Lower lobe of right lung (tissue), 2 donors: Measurements from ENCODE around the gene MGMT. TPM values are rescaled to one million over a fixed set of nuclear protein-coding genes. Genes with fewer than 3 reads are reported as not detected.
A peak's percentile ranks its signal among the peaks of the same experiment; 100 is the strongest.

ENCODE experiments used
- ATAC-seq, 2 donors: fragments of 200-7000 bp; cut with Tn5 transposase; one replicate each; pipeline ENCODE4 v1.9.1; 2020 to 2022; ENCODE audit warnings: mild to moderate bottlenecking in 2 of 2, moderate library complexity in 2 of 2
- DNase-seq: peaks from one replicate; pipeline ENCODE4 v3.0.0-alpha.2; 2020
- H3K27ac ChIP-seq: fragments of 200-600 bp; one replicate; pipeline ENCODE4 v1.8.0; 2022
- H3K27me3 ChIP-seq: fragments of 200-600 bp; one replicate; pipeline ENCODE4 v1.8.0; 2022; ENCODE audit warnings: low read depth
- H3K36me3 ChIP-seq: fragments of 200-600 bp; one replicate; pipeline ENCODE4 v1.8.0; 2022; ENCODE audit warnings: mild to moderate bottlenecking
- H3K4me1 ChIP-seq: fragments of 200-600 bp; one replicate; pipeline ENCODE4 v1.8.0; 2022
- H3K4me3 ChIP-seq: fragments of 200-600 bp; one replicate; pipeline ENCODE4 v1.8.0; 2022; ENCODE audit warnings: mild to moderate bottlenecking
- H3K9me3 ChIP-seq: fragments of 200-600 bp; one replicate; pipeline ENCODE4 v1.8.0; 2022
- intact Hi-C: fragments of 100-400 bp; cut with DNase I; formaldehyde crosslinking; loops from one replicate; pipeline ENCODE4 v1.11.0; 2022
- long read RNA-seq: library from polyadenylated mRNA; unstranded; transcript quantifications from one replicate; pipeline ENCODE4 v2.0.0, GENCODE V29; 2021
- total RNA-seq: library from RNA; stranded (reverse); fragmentation: NEBNext Ultra II Directional; extraction: Animal tissue kit (Norgen Biotek cat#: 25700); gene quantifications from one replicate; pipeline ENCODE4 v1.2.1, GENCODE V29; 2021
- TF ChIP-seq, protein P1 (sequence below): fragments of 200-600 bp; IDR thresholded peaks from one replicate; pipeline ENCODE4 v1.8.0; 2022; ENCODE audit warnings: antibody characterized with exemption, mild to moderate bottlenecking
- donor health status: DM: no; HTN: yes; CAD: no; lungs with severe emphysema.

The MGMT gene
- total RNA-seq: 19.9 TPM
- long read RNA-seq, transcript MGMT-201 (5 exons, 1,759 nt): major isoform, 29 of 37 reads
- long read RNA-seq, partial matches to known transcripts: 3 of 37 reads
- long read RNA-seq, other reads (novel, unspliced or antisense): 4 of 37 reads

DNA sequence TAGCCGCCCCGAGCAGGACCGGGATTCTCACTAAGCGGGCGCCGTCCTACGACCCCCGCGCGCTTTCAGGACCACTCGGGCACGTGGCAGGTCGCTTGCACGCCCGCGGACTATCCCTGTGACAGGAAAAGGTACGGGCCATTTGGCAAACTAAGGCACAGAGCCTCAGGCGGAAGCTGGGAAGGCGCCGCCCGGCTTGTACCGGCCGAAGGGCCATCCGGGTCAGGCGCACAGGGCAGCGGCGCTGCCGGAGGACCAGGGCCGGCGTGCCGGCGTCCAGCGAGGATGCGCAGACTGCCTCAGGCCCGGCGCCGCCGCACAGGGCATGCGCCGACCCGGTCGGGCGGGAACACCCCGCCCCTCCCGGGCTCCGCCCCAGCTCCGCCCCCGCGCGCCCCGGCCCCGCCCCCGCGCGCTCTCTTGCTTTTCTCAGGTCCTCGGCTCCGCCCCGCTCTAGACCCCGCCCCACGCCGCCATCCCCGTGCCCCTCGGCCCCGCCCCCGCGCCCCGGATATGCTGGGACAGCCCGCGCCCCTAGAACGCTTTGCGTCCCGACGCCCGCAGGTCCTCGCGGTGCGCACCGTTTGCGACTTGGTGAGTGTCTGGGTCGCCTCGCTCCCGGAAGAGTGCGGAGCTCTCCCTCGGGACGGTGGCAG is at the start of gene MGMT:
MGMT (plus strand) TSS at position 539 of the 656 bp plus-strand sequence.
- TF ChIP-seq, protein P1, sequence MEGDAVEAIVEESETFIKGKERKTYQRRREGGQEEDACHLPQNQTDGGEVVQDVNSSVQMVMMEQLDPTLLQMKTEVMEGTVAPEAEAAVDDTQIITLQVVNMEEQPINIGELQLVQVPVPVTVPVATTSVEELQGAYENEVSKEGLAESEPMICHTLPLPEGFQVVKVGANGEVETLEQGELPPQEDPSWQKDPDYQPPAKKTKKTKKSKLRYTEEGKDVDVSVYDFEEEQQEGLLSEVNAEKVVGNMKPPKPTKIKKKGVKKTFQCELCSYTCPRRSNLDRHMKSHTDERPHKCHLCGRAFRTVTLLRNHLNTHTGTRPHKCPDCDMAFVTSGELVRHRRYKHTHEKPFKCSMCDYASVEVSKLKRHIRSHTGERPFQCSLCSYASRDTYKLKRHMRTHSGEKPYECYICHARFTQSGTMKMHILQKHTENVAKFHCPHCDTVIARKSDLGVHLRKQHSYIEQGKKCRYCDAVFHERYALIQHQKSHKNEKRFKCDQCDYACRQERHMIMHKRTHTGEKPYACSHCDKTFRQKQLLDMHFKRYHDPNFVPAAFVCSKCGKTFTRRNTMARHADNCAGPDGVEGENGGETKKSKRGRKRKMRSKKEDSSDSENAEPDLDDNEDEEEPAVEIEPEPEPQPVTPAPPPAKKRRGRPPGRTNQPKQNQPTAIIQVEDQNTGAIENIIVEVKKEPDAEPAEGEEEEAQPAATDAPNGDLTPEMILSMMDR: no peak
- Histone ChIP-seq H3K4me3 (peak within 1 kb of the TSS; percentile 83), H3K4me1 (peaks cover 12% of the 10 kb centered on the region), H3K36me3 (no peaks in the 10 kb centered on the region), H3K9me3 (no peaks in the 10 kb centered on the region), H3K27me3 (no peaks in the 10 kb centered on the region), H3K27ac (peak within 1 kb of the TSS; percentile 84)
- intact Hi-C loops: no loop called here
- ATAC-seq (peak; percentile 99), DNase-seq (peak; percentile 97)

DNA sequence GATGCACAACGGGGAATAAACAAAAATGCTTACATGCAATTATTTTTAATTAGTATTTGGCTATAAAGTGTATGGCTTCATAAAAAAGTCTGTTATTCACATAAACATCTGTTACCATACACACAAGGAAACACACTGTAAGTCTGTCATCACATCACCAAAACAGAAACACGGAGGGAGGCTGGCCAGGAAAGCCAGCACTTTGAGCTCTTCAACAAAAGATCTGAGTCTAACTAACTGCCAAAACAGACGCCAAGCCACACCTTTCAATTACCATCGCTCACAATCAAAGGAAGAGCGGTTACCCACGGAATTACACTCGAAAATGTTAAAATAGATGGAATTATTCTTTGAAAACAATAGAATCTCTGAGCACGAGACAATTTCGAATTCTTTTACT is 49.2 kb upstream of the MGMT start:
- TF ChIP-seq, protein P1: no peak
- ATAC-seq: peak in 1 of 2 donors; percentile 23
- H3K27me3 ChIP-seq: peaks cover under 1% of the 10 kb centered on the region

DNA sequence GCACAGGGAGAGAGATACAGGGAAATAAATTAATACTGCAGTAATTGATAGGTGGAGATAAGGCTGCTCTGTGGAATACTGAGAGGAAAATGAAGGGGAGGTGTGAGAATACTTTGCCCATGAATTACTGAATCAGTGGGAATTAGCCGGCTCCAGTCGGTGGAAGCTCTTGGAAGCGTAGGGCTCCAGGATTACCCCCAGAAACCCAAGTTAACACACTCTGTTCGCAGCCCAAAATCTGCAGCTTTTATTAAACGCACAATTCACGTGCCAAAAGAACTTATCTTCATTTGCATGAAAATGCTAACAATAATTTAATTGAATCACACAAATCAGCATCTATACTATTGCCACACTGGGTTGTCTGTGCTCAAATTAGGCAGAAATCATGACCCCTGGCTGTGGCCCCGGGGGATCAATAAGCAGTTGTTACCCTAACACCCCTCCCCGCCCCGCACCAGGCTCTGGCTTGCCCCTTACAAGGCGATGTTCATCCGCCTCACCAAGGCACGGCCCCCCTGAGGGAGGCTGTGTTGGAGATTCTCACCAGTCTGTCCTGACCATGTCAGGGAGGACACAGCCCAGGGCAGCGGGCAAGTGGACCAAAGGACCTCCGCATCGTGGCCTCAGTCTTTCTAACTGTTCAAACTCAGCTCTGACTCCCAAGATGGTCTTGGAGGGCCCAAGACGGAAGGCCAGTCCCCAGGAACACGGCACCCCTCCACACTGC is 48.4 kb upstream of the MGMT start:
- ATAC-seq: no peak
- DNase-seq: no peak
- Histone ChIP-seq H3K27me3 (no peaks in the 10 kb centered on the region), H3K9me3 (no peaks in the 10 kb centered on the region), H3K4me1 (peaks cover 5% of the 10 kb centered on the region), H3K27ac (no peak overlapping the region), H3K4me3 (no peak overlapping the region), H3K36me3 (no peaks in the 10 kb centered on the region)
- intact Hi-C loops: no loop called here
- TF ChIP-seq, protein P1: no peak

More for the DNA sequence above, 49.2 kb upstream of the MGMT start:
- Histone ChIP-seq H3K4me3 (no peak overlapping the region), H3K4me1 (peaks cover 5% of the 10 kb centered on the region), H3K27ac (no peak overlapping the region), H3K9me3 (no peaks in the 10 kb centered on the region), H3K36me3 (no peaks in the 10 kb centered on the region)
- no peak for DNase-seq
- intact Hi-C loops: no loop called here

DNA sequence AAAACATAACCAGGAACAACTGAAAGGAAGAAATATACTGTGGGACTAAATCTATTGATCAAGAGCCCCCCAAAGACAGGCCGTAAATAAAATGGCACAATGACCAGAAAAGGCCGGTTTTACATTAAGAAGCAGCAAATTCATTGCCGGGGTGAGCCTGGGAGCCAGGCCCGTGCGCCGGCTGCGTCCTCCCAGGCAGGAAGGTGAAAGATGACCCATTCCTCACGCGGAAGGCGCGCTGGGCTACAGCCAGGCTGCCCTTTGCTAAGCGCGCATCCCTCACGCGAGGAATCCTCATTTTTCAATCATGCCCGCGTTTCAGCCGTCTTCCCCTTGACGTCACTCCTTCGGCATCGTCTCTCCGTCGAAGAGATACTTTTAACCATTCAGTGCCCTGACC is 47.6 kb upstream of the MGMT start:
- ATAC-seq (no peak), DNase-seq (no peak)
- no peaks in the 10 kb centered on the region for H3K27me3 ChIP-seq
- H3K27ac ChIP-seq: no peak overlapping the region
- TF ChIP-seq, protein P1: no peak
- H3K36me3 ChIP-seq: no peaks in the 10 kb centered on the region
- intact Hi-C loops: no loop called here
- H3K4me3 ChIP-seq: no peak overlapping the region
- no peaks in the 10 kb centered on the region for H3K9me3 ChIP-seq
- peaks cover 5% of the 10 kb centered on the region for H3K4me1 ChIP-seq

DNA sequence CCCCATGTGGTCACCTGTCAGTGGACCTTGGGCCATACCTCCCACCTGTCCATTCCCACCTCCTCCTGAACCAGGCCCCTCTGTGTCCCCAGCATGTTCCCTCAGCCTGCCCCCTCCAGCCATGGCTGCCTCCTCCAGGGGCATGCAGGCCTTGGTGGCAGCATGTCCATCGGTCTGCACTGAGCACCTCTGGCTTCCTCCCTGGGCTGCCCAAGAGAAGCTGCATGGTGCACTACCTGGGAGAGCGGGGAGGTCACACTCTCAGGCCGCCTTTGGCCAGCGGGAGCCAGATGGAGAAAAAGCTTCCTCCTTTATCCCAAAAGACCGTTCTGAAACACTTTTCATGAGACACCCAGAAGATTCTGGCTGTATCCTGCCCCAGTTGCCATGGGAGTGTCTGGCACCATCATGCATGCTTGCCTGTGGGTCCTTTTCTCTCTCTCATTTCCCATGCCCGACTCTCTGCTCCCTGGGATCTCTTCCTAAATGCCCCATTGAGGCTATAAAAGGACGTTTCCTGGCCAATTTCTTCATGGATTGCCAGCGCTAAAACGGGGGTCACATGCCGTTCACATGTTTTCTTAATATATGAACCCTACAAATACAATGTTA is 45.5 kb upstream of the MGMT start:
- no peaks in the 10 kb centered on the region for H3K9me3 ChIP-seq
- TF ChIP-seq, protein P1: no peak
- no peak overlapping the region for H3K27ac ChIP-seq
- DNase-seq: no peak
- H3K4me3 ChIP-seq: no peak overlapping the region
- H3K36me3 ChIP-seq: no peaks in the 10 kb centered on the region
- intact Hi-C loops: no loop called here
- no peaks in the 10 kb centered on the region for H3K27me3 ChIP-seq
- peaks cover 5% of the 10 kb centered on the region for H3K4me1 ChIP-seq
- ATAC-seq: no peak
